Upper lobe of right lung (tissue), 1 donor: ENCODE results near the gene GJB3. TPM values are rescaled to one million over a fixed set of nuclear protein-coding genes. Genes with fewer than 3 reads are reported as not detected.

ENCODE experiments used
- ATAC-seq: fragments of 200-7000 bp; cut with Tn5 transposase; one replicate; pipeline ENCODE4 v1.9.1; 2020; ENCODE audit warnings: mild to moderate bottlenecking, moderate library complexity
- DNase-seq: peaks from one replicate; pipeline ENCODE4 v3.0.0-alpha.2; 2020
- H3K27ac ChIP-seq: fragments of 200-600 bp; one replicate; pipeline ENCODE4 v1.8.0; 2022
- H3K27me3 ChIP-seq: fragments of 200-600 bp; one replicate; pipeline ENCODE4 v1.8.0; 2022; ENCODE audit warnings: mild to moderate bottlenecking
- H3K36me3 ChIP-seq: fragments of 200-600 bp; one replicate; pipeline ENCODE4 v1.8.0; 2022
- H3K4me1 ChIP-seq: fragments of 200-600 bp; one replicate; pipeline ENCODE4 v1.8.0; 2022
- H3K4me3 ChIP-seq: fragments of 200-600 bp; one replicate; pipeline ENCODE4 v1.8.0; 2022; ENCODE audit warnings: mild to moderate bottlenecking
- H3K9me3 ChIP-seq: fragments of 200-600 bp; one replicate; pipeline ENCODE4 v1.8.0; 2022
- intact Hi-C: fragments of 100-400 bp; cut with DNase I; formaldehyde crosslinking; loops from one replicate; pipeline ENCODE4 v1.11.0; 2022
- total RNA-seq: library from RNA; stranded (reverse); fragmentation: NEBNext Ultra II Directional; extraction: Animal tissue kit (Norgen Biotek cat#: 25700); gene quantifications from one replicate; pipeline ENCODE4 v1.2.1, GENCODE V29; 2021
- TF ChIP-seq, protein P1 (sequence below): fragments of 200-600 bp; IDR thresholded peaks from one replicate; pipeline ENCODE4 v1.8.0; 2022; ENCODE audit warnings: antibody characterized with exemption
- donor health status: DM: no; HTN: yes; CAD: no; lungs with severe emphysema.

The GJB3 gene
- total RNA-seq, 1 donor from 2014 or later = 0.81 TPM

DNA sequence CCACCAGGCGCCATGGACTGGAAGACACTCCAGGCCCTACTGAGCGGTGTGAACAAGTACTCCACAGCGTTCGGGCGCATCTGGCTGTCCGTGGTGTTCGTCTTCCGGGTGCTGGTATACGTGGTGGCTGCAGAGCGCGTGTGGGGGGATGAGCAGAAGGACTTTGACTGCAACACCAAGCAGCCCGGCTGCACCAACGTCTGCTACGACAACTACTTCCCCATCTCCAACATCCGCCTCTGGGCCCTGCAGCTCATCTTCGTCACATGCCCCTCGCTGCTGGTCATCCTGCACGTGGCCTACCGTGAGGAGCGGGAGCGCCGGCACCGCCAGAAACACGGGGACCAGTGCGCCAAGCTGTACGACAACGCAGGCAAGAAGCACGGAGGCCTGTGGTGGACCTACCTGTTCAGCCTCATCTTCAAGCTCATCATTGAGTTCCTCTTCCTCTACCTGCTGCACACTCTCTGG is 3.8 kb downstream of the GJB3 start:
- Histone ChIP-seq H3K4me1 (peaks cover 20% of the 10 kb centered on the region), H3K36me3 (no peaks in the 10 kb centered on the region), H3K9me3 (no peaks in the 10 kb centered on the region), H3K4me3 (no peak overlapping the region), H3K27ac (no peak overlapping the region), H3K27me3 (peaks cover 26% of the 10 kb centered on the region)
- ATAC-seq (no peak), DNase-seq (no peak)
- intact Hi-C loops = no loop called here
- TF ChIP-seq, protein P1, sequence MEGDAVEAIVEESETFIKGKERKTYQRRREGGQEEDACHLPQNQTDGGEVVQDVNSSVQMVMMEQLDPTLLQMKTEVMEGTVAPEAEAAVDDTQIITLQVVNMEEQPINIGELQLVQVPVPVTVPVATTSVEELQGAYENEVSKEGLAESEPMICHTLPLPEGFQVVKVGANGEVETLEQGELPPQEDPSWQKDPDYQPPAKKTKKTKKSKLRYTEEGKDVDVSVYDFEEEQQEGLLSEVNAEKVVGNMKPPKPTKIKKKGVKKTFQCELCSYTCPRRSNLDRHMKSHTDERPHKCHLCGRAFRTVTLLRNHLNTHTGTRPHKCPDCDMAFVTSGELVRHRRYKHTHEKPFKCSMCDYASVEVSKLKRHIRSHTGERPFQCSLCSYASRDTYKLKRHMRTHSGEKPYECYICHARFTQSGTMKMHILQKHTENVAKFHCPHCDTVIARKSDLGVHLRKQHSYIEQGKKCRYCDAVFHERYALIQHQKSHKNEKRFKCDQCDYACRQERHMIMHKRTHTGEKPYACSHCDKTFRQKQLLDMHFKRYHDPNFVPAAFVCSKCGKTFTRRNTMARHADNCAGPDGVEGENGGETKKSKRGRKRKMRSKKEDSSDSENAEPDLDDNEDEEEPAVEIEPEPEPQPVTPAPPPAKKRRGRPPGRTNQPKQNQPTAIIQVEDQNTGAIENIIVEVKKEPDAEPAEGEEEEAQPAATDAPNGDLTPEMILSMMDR = no peak

DNA sequence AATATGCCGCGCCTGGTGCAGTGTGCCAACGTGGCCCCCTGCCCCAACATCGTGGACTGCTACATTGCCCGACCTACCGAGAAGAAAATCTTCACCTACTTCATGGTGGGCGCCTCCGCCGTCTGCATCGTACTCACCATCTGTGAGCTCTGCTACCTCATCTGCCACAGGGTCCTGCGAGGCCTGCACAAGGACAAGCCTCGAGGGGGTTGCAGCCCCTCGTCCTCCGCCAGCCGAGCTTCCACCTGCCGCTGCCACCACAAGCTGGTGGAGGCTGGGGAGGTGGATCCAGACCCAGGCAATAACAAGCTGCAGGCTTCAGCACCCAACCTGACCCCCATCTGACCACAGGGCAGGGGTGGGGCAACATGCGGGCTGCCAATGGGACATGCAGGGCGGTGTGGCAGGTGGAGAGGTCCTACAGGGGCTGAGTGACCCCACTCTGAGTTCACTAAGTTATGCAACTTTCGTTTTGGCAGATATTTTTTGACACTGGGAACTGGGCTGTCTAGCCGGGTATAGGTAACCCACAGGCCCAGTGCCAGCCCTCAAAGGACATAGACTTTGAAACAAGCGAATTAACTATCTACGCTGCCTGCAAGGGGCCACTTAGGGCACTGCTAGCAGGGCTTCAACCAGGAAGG is 4.3 kb downstream of the GJB3 start:
- Histone ChIP-seq H3K9me3 (no peaks in the 10 kb centered on the region), H3K27ac (no peak overlapping the region), H3K4me1 (peaks cover 20% of the 10 kb centered on the region), H3K36me3 (no peaks in the 10 kb centered on the region), H3K4me3 (no peak overlapping the region), H3K27me3 (peaks cover 23% of the 10 kb centered on the region)
- intact Hi-C loops = no loop called here
- no peak for DNase-seq
- ATAC-seq = no peak
- TF ChIP-seq, protein P1 = no peak

DNA sequence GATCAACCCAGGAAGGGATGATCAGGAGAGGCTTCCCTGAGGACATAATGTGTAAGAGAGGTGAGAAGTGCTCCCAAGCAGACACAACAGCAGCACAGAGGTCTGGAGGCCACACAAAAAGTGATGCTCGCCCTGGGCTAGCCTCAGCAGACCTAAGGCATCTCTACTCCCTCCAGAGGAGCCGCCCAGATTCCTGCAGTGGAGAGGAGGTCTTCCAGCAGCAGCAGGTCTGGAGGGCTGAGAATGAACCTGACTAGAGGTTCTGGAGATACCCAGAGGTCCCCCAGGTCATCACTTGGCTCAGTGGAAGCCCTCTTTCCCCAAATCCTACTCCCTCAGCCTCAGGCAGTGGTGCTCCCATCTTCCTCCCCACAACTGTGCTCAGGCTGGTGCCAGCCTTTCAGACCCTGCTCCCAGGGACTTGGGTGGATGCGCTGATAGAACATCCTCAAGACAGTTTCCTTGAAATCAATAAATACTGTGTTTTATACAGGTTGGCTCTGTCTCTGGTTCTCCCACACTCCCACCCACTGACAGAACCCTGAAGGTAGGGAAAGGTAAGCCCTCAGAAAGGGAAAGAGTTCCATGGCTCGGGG is 5.0 kb downstream of the GJB3 start:
- no peak for ATAC-seq
- Histone ChIP-seq H3K9me3 (no peaks in the 10 kb centered on the region), H3K27ac (no peak overlapping the region), H3K4me1 (peaks cover 17% of the 10 kb centered on the region), H3K27me3 (peaks cover 17% of the 10 kb centered on the region), H3K4me3 (no peak overlapping the region), H3K36me3 (no peaks in the 10 kb centered on the region)
- DNase-seq = no peak
- intact Hi-C loops = no loop called here
- TF ChIP-seq, protein P1 = no peak

DNA sequence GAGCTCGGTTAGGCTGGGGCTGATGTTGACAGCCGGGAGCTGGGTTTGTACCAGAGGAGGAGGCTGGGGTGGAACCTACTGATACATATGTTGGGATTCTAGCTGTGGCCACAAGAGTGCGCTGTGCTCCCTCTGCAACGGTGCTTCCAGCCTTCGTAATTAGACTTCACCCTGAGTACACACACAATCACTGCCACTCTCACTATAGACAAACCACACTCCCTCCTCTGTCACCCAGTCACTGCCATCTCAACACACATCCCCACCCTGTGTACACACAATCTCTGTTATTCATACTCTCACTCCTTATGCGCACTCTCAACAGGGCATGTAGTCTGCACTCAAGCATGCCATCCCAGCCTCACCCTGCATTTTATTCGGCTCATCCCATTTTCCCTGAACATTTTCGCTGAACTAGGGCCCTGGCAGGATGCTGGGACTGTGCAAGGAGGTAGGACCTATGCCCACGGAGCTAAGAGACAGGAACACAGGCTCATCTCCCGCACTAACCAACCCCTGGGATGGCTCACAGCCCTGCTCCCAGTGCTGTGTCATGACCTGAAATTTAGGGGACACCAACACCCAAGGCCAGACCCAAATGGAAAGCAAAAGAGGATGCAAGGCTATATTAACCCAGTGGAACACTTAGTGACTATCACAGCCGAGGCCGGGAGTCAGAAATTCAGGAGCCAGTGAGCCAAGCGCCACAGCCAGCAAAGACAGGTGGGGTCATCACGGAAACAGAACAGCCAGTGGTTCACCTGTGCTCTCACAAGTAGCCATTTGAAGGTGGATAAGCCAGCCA is 5.7 kb downstream of the GJB3 start:
- Histone ChIP-seq H3K4me3 (no peak overlapping the region), H3K4me1 (peaks cover 9% of the 10 kb centered on the region), H3K9me3 (no peaks in the 10 kb centered on the region), H3K27me3 (peaks cover 9% of the 10 kb centered on the region), H3K27ac (no peak overlapping the region), H3K36me3 (no peaks in the 10 kb centered on the region)
- peak; percentile 89 for ATAC-seq
- intact Hi-C loops = no loop called here
- no peak for DNase-seq
- TF ChIP-seq, protein P1 = peak; percentile 82

DNA sequence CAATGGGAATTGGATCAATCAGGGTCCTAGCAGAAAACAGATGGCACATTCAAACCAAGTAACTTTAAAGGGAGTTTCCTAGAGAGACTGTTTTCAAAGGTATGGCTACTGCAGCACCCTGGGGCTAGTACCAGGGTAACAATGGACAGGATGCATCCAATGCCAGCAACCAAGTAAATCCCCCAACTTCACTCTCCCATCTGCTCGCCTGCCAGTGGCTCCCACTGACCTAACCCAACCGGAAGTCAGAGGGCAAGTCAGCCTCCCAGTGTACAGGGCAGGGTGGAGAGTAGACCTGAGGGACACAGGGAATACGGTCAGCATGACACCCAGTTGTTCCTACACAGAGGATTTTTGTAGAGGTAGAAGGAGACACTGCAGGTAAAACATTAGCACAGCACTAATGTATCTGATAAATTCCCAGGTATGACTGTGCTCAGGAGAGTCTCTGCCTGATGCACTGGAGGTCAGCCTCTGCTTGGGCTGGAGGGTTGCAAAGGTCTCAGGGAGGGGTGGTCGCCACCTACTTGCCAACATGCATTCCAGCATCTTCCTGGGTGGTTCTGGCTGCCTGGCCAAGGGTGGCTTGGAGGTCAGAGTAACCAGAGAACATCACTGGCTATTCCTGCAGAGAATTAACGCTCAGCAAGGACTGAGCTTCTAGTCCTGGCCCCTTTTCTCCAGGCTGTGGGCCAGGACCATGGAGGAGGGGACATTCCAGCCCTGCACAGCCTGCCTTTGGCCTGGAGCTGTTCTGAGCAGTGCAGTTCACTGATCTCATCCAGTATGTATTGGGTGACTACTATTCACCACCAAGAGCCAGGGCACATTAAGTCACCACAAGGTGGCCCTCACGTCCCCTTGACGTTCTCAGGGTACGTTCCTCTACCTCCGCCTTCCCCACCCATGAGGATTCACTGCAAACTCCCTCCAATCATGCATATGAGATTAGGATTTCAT is 6.7 kb downstream of the GJB3 start:
- intact Hi-C loops = no loop called here
- DNase-seq = no peak

More for the DNA sequence above, 6.7 kb downstream of the GJB3 start:
- Histone ChIP-seq H3K27ac (no peak overlapping the region), H3K9me3 (no peaks in the 10 kb centered on the region), H3K4me1 (peaks cover 7% of the 10 kb centered on the region), H3K27me3 (peaks cover 1% of the 10 kb centered on the region), H3K4me3 (no peak overlapping the region), H3K36me3 (no peaks in the 10 kb centered on the region)
- ATAC-seq = no peak
- TF ChIP-seq, protein P1 = peak; percentile 23
